Subcutaneous abdominal adipose tissue (tissue), 5 donors: ENCODE measurements around the gene GPR84.
"Not testable (repeated sequence)": the region's sequence is repeated elsewhere in the genome, so short reads cannot be mapped to it uniquely, and the experiment has no call there.

Experiments
- H3K27ac ChIP-seq: one replicate; pipeline ENCODE4 v1.7.0; 2013; ENCODE audit warnings: low read depth, mild to moderate bottlenecking, inconsistent platforms, low read length, moderate library complexity
- H3K27me3 ChIP-seq, 5 donors: one replicate each; pipeline ENCODE4 v1.7.0; 2013; ENCODE audit warnings: low read length in 5 of 5, inconsistent platforms in 1 of 5; ENCODE audit not compliant: control insufficient read depth in 5 of 5, insufficient read depth in 4 of 5
- H3K36me3 ChIP-seq, 5 donors: one replicate each; pipeline ENCODE4 v1.7.0; 2013; ENCODE audit warnings: low read length in 5 of 5; ENCODE audit not compliant: control insufficient read depth in 5 of 5, insufficient read depth in 5 of 5
- H3K4me1 ChIP-seq, 5 donors: one replicate each; pipeline ENCODE4 v1.7.0; 2013; ENCODE audit warnings: low read length in 5 of 5, mild to moderate bottlenecking in 3 of 5, moderate library complexity in 1 of 5; ENCODE audit not compliant: control insufficient read depth in 5 of 5, insufficient read depth in 5 of 5
- H3K4me3 ChIP-seq, 5 donors: one replicate each; pipeline ENCODE4 v1.7.0; 2013; ENCODE audit warnings: low read length in 5 of 5, low read depth in 1 of 5
- H3K9ac ChIP-seq, 5 donors: one replicate each; pipeline ENCODE4 v1.7.0; 2013; ENCODE audit warnings: low read length in 5 of 5, mild to moderate bottlenecking in 4 of 5, moderate library complexity in 3 of 5
- H3K9me3 ChIP-seq, 5 donors: one replicate each; pipeline ENCODE4 v1.7.0; 2013; ENCODE audit warnings: low read length in 5 of 5; ENCODE audit not compliant: control insufficient read depth in 5 of 5
- donor health status: healthy.
- donor health status: healthy.
- donor health status: healthy.
- donor health status: healthy.
- donor health status: healthy.

Gene GPR84

DNA sequence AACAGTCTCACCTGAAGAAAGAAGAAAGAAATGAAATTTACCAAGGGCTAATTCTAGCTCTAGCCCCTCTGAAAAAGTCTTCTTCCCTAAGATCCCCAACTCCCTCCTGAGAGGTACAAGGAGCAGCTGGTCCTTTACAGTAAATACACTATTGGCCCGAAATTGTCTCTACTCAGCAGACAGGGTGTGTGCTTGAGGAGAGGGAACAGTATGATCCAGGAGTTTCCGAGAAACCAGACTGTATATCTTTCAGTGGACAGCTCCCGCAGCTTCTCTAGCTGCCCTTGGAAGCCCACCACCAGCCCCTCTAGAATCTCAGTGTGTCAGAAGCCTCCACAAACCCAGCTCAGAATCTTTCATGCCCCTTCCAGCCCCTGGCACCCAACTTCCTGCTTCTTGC, 8.1 kb downstream of the GPR84 start:
- no peak overlapping the region for H3K27ac ChIP-seq
- H3K9ac ChIP-seq: no peak overlapping the region
- no peak overlapping the region for H3K4me3 ChIP-seq
- no peaks in the 10 kb centered on the region for H3K9me3 ChIP-seq
- peaks cover 20 to 52% (median 44%) of the 10 kb centered on the region in 5 donors for H3K4me1 ChIP-seq
- no peaks in the 10 kb centered on the region for H3K27me3 ChIP-seq
- H3K36me3 ChIP-seq: peaks cover 0 to 9% (median 4%) of the 10 kb centered on the region in 5 donors

DNA sequence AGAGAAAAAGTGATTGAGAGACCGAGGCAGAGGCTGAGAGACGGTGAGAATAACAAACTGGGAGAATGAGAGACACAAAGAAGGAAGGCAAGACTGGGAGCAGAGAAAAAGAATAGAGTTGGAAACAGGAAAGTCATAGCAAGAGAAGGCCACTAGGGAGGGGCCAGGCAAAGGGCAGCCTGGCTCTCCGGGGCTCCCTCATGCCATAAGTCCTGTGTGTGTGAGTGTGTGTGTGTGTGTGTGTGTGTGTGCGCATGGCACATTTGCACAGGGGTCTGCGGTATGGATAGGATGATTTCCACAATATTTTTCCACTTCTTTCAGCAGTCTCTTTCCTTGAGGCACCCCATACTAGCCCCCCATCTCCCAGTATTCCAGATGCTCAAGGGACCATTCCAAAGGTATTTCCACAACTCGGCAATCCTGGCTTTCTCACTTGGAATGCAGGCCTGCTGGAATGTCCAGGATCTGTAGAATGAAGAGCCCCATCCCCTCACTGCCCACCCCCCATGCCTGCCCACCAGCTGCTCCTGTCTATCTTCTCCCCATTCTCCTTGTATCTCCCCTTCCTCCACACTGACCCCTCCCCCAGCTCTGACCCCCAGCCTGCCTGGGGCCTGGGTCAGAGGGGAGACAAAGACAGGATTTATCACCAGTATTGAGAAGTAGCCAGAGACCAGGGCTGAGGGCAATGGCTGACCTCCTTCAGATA, 9.0 kb downstream of the GPR84 start:
- Histone ChIP-seq H3K27ac (no peak overlapping the region), H3K36me3 (peaks cover 3 to 19% (median 13%) of the 10 kb centered on the region in 5 donors), H3K9ac (peak overlapping the region in 2 of 5 donors; percentile 6 to 37), H3K9me3 (no peaks in the 10 kb centered on the region), H3K27me3 (no peaks in the 10 kb centered on the region), H3K4me1 (peaks cover 20 to 62% (median 54%) of the 10 kb centered on the region in 5 donors), H3K4me3 (no peak overlapping the region)

DNA sequence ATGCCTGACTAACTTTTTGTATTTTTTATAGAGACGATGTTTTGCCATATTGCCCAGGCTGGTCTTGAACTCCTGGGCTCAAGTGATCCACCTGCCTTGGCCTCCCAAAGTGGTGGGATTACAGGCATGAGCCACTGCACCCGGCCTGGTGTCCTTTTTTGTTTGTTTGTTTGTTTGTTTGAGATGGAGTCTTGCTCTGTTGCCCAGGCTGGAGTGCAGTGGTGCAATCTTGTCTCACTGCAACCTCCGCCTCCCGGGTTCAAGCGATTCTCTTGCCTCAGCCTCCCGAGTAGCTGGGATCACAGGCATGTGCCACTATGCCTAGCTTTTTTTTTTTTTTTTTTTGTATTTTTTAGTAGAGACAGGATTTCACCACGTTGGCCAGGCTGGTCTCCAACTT, 10.0 kb downstream of the GPR84 start:
- H3K36me3 ChIP-seq: peaks cover 11 to 28% (median 23%) of the 10 kb centered on the region in 5 donors
- H3K4me3 ChIP-seq, H3K27ac ChIP-seq, H3K27me3 ChIP-seq, H3K9me3 ChIP-seq, H3K9ac ChIP-seq: not testable (repeated sequence)
- peaks cover 18 to 66% (median 54%) of the 10 kb centered on the region in 5 donors for H3K4me1 ChIP-seq

DNA sequence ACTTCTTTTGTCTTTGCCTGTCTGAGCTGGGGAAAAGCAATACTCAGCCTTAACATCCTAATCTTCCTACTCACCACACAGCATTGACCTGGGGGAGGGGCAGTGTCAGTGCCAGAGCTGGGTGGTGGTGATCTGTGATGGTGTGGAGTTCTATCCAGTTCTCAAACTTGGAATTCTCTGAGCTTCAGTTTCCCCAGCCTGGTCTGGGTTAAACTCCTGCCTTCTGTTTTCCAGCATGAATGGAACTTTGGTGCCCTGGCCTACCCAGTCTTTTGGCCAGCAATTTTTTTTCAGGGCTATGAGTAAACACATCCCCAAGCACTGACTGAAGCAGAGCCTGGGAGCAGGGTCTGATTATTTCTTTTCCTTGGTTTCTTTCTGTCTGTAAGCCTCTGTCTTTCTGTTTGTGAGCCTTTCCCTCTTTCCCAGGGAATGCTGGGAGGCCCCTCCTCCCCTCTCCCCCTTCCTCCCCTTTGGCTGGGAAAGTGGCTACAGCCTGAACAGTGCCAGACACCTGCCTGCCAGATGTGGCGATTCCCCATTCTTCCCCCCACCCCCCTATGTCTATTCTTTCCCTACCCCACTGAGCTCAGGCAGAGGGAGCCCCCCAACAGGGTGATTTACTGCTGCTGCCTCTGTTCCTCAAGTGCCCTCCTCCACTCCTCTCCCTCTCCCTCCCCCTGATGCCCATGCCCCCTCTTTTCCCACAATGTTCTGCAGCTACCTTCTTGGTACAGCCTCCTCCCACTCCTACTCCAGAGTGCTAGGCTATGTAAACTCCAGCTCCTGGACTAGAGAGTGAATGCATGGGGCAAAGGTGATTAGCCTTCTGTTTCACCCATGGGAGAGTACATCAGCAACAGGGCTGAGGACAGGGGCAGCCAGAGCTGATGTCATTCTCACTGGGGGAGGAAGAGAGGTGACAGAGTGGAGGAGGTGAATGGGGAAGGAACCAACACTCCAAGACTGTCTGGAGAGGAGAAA, 11.1 kb downstream of the GPR84 start:
- Histone ChIP-seq H3K9me3 (no peaks in the 10 kb centered on the region), H3K36me3 (peaks cover 12 to 35% (median 33%) of the 10 kb centered on the region in 5 donors), H3K4me1 (peaks cover 15 to 61% (median 46%) of the 10 kb centered on the region in 5 donors), H3K27me3 (no peaks in the 10 kb centered on the region), H3K27ac (peak overlapping the region; percentile 80), H3K9ac (peak overlapping the region in 1 of 5 donors; percentile 58), H3K4me3 (peak overlapping the region in 1 of 5 donors; percentile 32)

DNA sequence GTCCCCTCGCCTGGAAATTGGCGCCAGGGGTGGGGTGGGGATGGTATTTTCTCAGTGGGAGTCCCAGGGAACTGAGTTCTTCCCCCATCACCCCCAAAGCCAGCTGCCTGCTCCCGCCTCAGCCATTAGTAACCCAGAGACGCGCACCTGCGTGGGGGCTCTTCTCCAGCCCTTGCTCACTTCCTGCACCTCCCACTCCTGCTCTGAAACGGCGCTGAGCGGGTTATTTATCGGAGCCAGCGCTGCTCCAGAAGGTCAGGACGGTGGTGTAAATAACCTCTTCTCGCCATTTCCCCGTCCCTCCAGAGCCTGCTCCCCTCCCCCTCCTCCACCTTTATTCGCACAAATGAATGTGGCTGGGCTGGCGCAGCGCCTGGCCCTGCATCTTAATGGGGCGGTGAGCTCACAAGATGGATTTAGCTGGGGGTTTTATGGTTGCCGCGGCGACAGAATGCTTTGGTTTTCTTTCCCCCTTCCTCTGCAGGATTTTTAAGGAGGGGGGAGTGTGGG, 12.2 kb downstream of the GPR84 start:
- H3K27ac ChIP-seq: peak overlapping the region; percentile 80
- H3K4me1 ChIP-seq: peaks cover 14 to 52% (median 41%) of the 10 kb centered on the region in 5 donors
- peak overlapping the region in 1 of 5 donors; percentile 4 for H3K4me3 ChIP-seq
- H3K36me3 ChIP-seq: peaks cover 18 to 45% (median 42%) of the 10 kb centered on the region in 5 donors
- H3K9me3 ChIP-seq: no peaks in the 10 kb centered on the region
- peak overlapping the region in 1 of 5 donors; percentile 19 for H3K9ac ChIP-seq
- no peaks in the 10 kb centered on the region for H3K27me3 ChIP-seq

DNA sequence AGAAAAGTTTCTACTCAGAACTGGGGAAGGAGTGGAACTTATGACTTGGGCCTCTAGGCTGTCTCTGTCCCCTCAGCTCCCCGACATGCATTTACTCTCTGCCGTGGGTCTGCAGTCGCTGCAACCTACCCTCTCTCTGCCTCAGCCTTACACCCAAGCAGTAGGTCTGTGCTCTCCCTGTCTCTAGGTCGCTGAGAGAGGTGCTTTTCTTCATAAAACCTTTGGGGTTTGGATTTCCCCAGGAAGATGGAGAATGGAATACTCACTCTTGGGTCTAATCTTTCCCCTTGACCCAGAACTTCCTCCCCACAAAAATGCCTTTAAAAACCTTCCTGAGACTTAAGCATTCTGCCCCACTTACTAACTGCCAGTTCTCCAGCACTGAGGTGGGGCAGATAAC, 12.9 kb downstream of the GPR84 start:
- peaks cover 18 to 51% (median 50%) of the 10 kb centered on the region in 5 donors for H3K36me3 ChIP-seq
- peaks cover 14 to 52% (median 41%) of the 10 kb centered on the region in 5 donors for H3K4me1 ChIP-seq
- no peak overlapping the region for H3K4me3 ChIP-seq
- H3K9ac ChIP-seq: no peak overlapping the region
- H3K9me3 ChIP-seq: no peaks in the 10 kb centered on the region
- peak overlapping the region; percentile 64 for H3K27ac ChIP-seq
- H3K27me3 ChIP-seq: no peaks in the 10 kb centered on the region

DNA sequence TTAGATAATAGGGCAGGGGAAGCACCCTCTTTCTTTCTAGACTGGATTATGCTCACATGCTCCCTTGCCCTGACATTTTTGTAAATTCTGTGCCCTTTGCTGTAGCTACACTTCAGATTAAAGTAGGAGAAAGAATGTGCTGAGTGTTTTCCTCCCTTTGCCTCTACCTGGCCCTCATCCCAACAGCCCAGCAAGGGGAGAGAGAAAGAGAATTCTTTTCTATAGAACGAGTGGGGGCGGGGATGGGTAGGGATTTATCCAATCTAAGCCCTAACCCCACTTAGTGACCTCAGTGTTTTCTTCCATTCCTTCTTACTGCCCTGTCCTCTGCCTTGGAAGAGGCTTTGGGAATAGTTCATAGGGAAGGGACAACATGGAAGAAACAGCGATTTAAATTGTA, 13.5 kb downstream of the GPR84 start:
- H3K9ac ChIP-seq: no peak overlapping the region
- H3K27ac ChIP-seq: peak overlapping the region; percentile 64
- no peaks in the 10 kb centered on the region for H3K9me3 ChIP-seq
- H3K4me3 ChIP-seq: no peak overlapping the region
- no peaks in the 10 kb centered on the region for H3K27me3 ChIP-seq
- H3K36me3 ChIP-seq: peaks cover 18 to 54% (median 53%) of the 10 kb centered on the region in 5 donors
- H3K4me1 ChIP-seq: peaks cover 14 to 52% (median 41%) of the 10 kb centered on the region in 5 donors

DNA sequence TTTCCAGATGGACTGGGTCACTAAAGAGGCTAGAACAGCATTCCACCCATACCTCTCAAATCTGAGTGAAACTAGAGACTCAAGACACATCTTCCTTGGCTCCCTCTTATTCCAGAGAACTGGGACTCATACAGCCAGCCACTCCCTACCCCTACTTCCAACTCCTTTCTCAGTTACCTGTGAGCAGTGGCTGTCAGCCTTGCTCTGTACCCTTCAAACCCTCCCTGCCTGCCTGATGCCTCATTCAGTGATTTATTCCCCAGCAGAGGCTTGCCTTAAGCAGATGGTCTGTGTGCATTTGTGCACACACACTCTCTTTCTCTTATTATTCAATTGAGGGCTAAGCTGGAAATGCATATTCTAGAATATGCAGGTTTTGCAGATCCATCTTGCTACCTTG, 14.6 kb downstream of the GPR84 start:
- Histone ChIP-seq H3K4me3 (no peak overlapping the region), H3K27me3 (no peaks in the 10 kb centered on the region), H3K9me3 (no peaks in the 10 kb centered on the region), H3K4me1 (peaks cover 14 to 52% (median 42%) of the 10 kb centered on the region in 5 donors), H3K9ac (peak overlapping the region in 1 of 5 donors; percentile 38), H3K36me3 (peaks cover 23 to 65% (median 61%) of the 10 kb centered on the region in 5 donors), H3K27ac (no peak overlapping the region)

DNA sequence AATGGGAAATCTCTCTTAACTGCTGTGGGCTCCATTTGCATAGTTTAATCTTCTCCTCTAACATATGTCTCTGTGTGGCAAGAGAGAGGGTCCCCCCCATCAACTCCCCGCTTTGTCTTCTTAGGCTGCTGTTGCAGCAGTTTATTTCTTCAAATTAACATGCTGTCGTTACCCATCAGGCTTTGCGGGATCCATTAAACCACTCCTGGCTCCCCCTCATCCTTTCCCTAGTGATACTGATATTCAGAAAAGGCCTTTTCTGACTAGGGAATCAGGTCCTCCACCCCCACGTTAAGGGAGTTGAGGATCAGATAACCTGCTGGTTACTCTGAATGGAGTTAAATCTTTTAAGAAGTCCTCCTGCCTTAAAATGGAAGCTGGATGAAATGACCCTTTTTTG, 15.2 kb downstream of the GPR84 start:
- no peaks in the 10 kb centered on the region for H3K27me3 ChIP-seq
- H3K27ac ChIP-seq: no peak overlapping the region
- H3K9ac ChIP-seq: no peak overlapping the region
- H3K9me3 ChIP-seq: no peaks in the 10 kb centered on the region
- peaks cover 23 to 67% (median 62%) of the 10 kb centered on the region in 5 donors for H3K36me3 ChIP-seq
- H3K4me3 ChIP-seq: no peak overlapping the region
- peaks cover 14 to 50% (median 42%) of the 10 kb centered on the region in 5 donors for H3K4me1 ChIP-seq
